Calu3 (cell line): ENCODE data around the gene CPA4. TPM values are rescaled to one million over a fixed set of nuclear protein-coding genes. Genes with fewer than 3 reads are reported as not detected.

Experiments used
- BruUV-seq: library from RNA; stranded (reverse); fragments of 400-500 nt; replicated peaks from 2 replicates; lab custom pipeline; 2021; lab: Mats Ljungman, UMichigan
- CTCF ChIA-PET: fragments of 300-600 bp; sonication (Branson Sonifier 250); formaldehyde crosslinking; loops from one replicate; lab custom pipeline; 2022; ENCODE audit warnings: antibody characterized with exemption; lab: Charles Lee
- DNase-seq: peaks from one replicate; pipeline ENCODE4 v3.0.0; 2022
- H3K27ac Mint-ChIP-seq: one replicate; pipeline ENCODE4 v1.8.0; 2022; ENCODE audit warnings: mixed read lengths; ENCODE audit not compliant: unreplicated experiment
- H3K27me3 Mint-ChIP-seq: one replicate; pipeline ENCODE4 v1.8.0; 2022; ENCODE audit warnings: mixed read lengths; ENCODE audit not compliant: unreplicated experiment
- H3K36me3 Mint-ChIP-seq: one replicate; pipeline ENCODE4 v1.8.0; 2022; ENCODE audit warnings: mild to moderate bottlenecking, moderate library complexity, mixed read lengths; ENCODE audit not compliant: insufficient read depth, unreplicated experiment
- H3K4me1 Mint-ChIP-seq: one replicate; pipeline ENCODE4 v1.8.0; 2022; ENCODE audit warnings: mild to moderate bottlenecking, low read depth, mixed read lengths; ENCODE audit not compliant: unreplicated experiment
- H3K4me3 Mint-ChIP-seq: one replicate; pipeline ENCODE4 v1.8.0; 2022; ENCODE audit warnings: mild to moderate bottlenecking, low read depth, moderate library complexity, mixed read lengths; ENCODE audit not compliant: unreplicated experiment
- H3K9me3 Mint-ChIP-seq: one replicate; pipeline ENCODE4 v1.8.0; 2022; ENCODE audit warnings: low read depth, mixed read lengths; ENCODE audit not compliant: unreplicated experiment
- intact Hi-C: fragments of 100-400 bp; cut with micrococcal nuclease; formaldehyde crosslinking; loops from one replicate; pipeline ENCODE4 v1.10.0; 2022; ENCODE audit not compliant: unreplicated experiment
- total RNA-seq: library from RNA; stranded (reverse); gene quantifications from 2 replicates; pipeline ENCODE4 v1.2.3, GENCODE V29; 2022
- TF ChIP-seq, protein P1 (sequence below): fragments of 200-600 bp; IDR thresholded peaks from one replicate; pipeline ENCODE4 v1.8.0; 2022; ENCODE audit warnings: antibody characterized with exemption; ENCODE audit not compliant: unreplicated experiment

The CPA4 gene
- total RNA-seq, 1 experiment from 2014 or later: not detected

- Mint-ChIP-seq H3K27ac (no peak overlapping the region), H3K4me1 (no peaks in the 10 kb centered on the region), H3K9me3 (peaks cover 6% of the 10 kb centered on the region), H3K4me3 (no peak overlapping the region), H3K27me3 (no peaks in the 10 kb centered on the region), H3K36me3 (no peaks in the 10 kb centered on the region)
- BruUV-seq: no TSS peak
- intact Hi-C loops: no loop called here
- CTCF ChIA-PET: no interaction called here
- TF ChIP-seq, protein P1, sequence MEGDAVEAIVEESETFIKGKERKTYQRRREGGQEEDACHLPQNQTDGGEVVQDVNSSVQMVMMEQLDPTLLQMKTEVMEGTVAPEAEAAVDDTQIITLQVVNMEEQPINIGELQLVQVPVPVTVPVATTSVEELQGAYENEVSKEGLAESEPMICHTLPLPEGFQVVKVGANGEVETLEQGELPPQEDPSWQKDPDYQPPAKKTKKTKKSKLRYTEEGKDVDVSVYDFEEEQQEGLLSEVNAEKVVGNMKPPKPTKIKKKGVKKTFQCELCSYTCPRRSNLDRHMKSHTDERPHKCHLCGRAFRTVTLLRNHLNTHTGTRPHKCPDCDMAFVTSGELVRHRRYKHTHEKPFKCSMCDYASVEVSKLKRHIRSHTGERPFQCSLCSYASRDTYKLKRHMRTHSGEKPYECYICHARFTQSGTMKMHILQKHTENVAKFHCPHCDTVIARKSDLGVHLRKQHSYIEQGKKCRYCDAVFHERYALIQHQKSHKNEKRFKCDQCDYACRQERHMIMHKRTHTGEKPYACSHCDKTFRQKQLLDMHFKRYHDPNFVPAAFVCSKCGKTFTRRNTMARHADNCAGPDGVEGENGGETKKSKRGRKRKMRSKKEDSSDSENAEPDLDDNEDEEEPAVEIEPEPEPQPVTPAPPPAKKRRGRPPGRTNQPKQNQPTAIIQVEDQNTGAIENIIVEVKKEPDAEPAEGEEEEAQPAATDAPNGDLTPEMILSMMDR: no peak
- DNase-seq: no peak
Measured at GRCh38 chr7:130372402-130373165, 79.6 kb downstream of the CPA4 start.

Other genes starting within 250 kb of the CPA4 start
- gene ZC3HC1, start 241.8 kb upstream of the CPA4 start, total RNA-seq: 16.6 and 16.7 TPM in 2 replicates
- 28.5 and 35.3 TPM in 2 replicates for gene KLHDC10, start 222.6 kb upstream of the CPA4 start, total RNA-seq
- gene TMEM209, start 87.8 kb upstream of the CPA4 start, total RNA-seq: 26.6 and 26.8 TPM in 2 replicates
- gene SSMEM1, start 85.3 kb upstream of the CPA4 start, total RNA-seq: not detected in 2 replicates
- gene CPA2, start 26.3 kb upstream of the CPA4 start, total RNA-seq: not detected in 2 replicates
- not detected in 2 replicates for gene CPA5, start 51.7 kb downstream of the CPA4 start, total RNA-seq
- not detected in 2 replicates for gene CPA1, start 87.3 kb downstream of the CPA4 start, total RNA-seq
- 21.6 and 22.4 TPM in 2 replicates for gene CEP41, start 147.9 kb downstream of the CPA4 start, total RNA-seq
- 62.6 and 76.1 TPM in 2 replicates for gene MEST, start 198.9 kb downstream of the CPA4 start, total RNA-seq